HG02884 (cell line): Measurements from ENCODE around the gene TBCCD1.

Source experiments
- ATAC-seq: cut with Tn5 transposase; IDR thresholded peaks from one replicate; pipeline ENCODE4 v1.9.1; 2021; ENCODE audit warnings: mild to moderate bottlenecking, moderate library complexity; ENCODE audit not compliant: unreplicated experiment

TBCCD1 gene

GRCh38 chr3:186567072-186567921 lies at the start of gene TBCCD1:
Gene TBCCD1 (minus strand): TSS chr3:186567339. CDS start chr3:186564329, 3,010 bp downstream.
- peak; percentile 34 for ATAC-seq

- no peak for ATAC-seq
Observed at GRCh38 chr3:186616299-186616617, 49.1 kb upstream of the TBCCD1 start.

GRCh38 chr3:186614597-186615483 lies 47.7 kb upstream of the TBCCD1 start:
- no peak for ATAC-seq

GRCh38 chr3:186614266-186614596 lies 47.1 kb upstream of the TBCCD1 start:
- ATAC-seq = no peak

- no peak for ATAC-seq
Observed at GRCh38 chr3:186613637-186614265, 46.6 kb upstream of the TBCCD1 start.

GRCh38 chr3:186612721-186613636 lies 45.8 kb upstream of the TBCCD1 start, which contains the start of gene AHSG:
Gene AHSG (plus strand): TSS chr3:186613060. CDS start chr3:186613142, 82 bp downstream.
- no peak for ATAC-seq

- ATAC-seq = no peak
Observed at GRCh38 chr3:186612065-186612464, 44.9 kb upstream of the TBCCD1 start.

GRCh38 chr3:186609247-186609868 lies 42.2 kb upstream of the TBCCD1 start:
- ATAC-seq = no peak

- no peak for ATAC-seq
Observed at GRCh38 chr3:186608624-186609215, 41.6 kb upstream of the TBCCD1 start.

GRCh38 chr3:186605561-186606545 lies 38.7 kb upstream of the TBCCD1 start:
- no peak for ATAC-seq

GRCh38 chr3:186605078-186605477 lies 37.9 kb upstream of the TBCCD1 start:
- no peak for ATAC-seq

GRCh38 chr3:186603159-186603558 lies 36.0 kb upstream of the TBCCD1 start:
- ATAC-seq = no peak

GRCh38 chr3:186600896-186601295 lies 33.8 kb upstream of the TBCCD1 start:
- no peak for ATAC-seq

GRCh38 chr3:186599785-186600166 lies 32.6 kb upstream of the TBCCD1 start:
- ATAC-seq = no peak

GRCh38 chr3:186599142-186599784 lies 32.1 kb upstream of the TBCCD1 start:
- ATAC-seq = no peak

- no peak for ATAC-seq
Observed at GRCh38 chr3:186598794-186599141, 31.6 kb upstream of the TBCCD1 start.

- no peak for ATAC-seq
Observed at GRCh38 chr3:186598108-186598784, 31.1 kb upstream of the TBCCD1 start.
